ENCODE data around the gene PCDH1. TPM values are rescaled to one million over a fixed set of nuclear protein-coding genes. Genes with fewer than 3 reads are reported as not detected.

The PCDH1 gene
- total RNA-seq, 1 experiment from 2014 or later: 127 TPM

DNA sequence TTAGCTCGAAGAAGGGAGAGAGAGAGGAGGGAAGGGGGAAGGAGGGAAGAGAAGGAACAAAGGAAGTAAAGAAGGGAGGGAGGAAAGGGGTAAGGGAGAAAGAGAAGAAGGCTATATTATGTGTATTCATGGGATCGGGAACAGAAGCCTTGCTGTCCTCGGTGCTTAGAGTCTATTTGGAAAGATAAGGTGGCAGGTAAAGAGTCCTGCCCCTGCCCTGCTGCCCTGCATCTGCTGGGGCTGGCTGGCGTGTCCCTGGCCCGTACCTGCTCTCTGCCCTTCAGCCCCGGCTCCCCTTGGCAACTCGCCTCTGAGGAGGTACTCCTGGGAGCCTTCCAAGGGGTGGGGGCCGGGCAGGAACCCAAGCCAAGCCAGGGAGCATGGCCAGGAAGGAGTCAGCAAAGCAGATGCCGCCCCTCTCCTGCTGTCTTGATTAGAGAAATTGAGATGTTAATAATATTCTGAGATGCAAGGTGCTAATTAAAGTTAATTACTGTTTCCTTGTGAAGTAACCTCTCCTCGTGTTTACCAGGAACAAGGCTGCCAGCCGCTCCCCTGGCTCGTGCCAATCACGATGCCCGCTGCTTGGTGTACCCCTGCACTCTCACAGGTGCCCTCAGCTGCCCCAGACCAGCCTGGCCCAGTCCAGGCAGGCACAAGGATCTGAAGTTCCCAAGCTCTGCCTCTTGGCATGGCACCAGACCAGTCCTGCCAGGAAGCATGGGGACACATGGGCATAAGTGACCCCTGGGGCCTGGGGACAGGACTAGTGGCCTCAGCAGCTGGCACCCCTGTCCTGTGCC, 36.6 kb downstream of the PCDH1 start:
- Histone ChIP-seq H2BK5ac (ENCODE audit: insufficient read length, low read length) (no peak overlapping the region), H2BK15ac (ENCODE audit: low read depth, low read length) (no peak overlapping the region), H3K9me3 (ENCODE audit: control insufficient read depth, low read depth, low read length) (no peaks in the 10 kb centered on the region), H4K8ac (replicated peaks; ENCODE audit: insufficient read length, low read depth, low read length) (no peak overlapping the region), H3K18ac (ENCODE audit: insufficient read length, low read depth, low read length) (peak overlapping the region; percentile 21), H2BK20ac (ENCODE audit: low read depth, low read length, poor library complexity, severe bottlenecking) (no peak overlapping the region), H3K14ac (ENCODE audit: insufficient read depth, low read length) (peak overlapping the region; percentile 16; the same call in 1 of the 2 replicates), H3K4me1 (ENCODE audit: insufficient read depth, low read length) (peaks cover 51% of the 10 kb centered on the region), H3K9ac (ENCODE audit: extremely low read depth, insufficient read length, low read length) (no peak overlapping the region), H3K79me1 (ENCODE audit: insufficient read depth, low read depth, low read length, poor library complexity, severe bottlenecking) (no peaks in the 10 kb centered on the region), H4K20me1 (ENCODE audit: control insufficient read depth, insufficient read depth, insufficient read length) (no peaks in the 10 kb centered on the region), H3K79me2 (ENCODE audit: insufficient read depth, low read length) (no peaks in the 10 kb centered on the region), H2BK12ac (ENCODE audit: insufficient read length, low read depth, low read length) (peak overlapping the region; percentile 6), H4K91ac (ENCODE audit: insufficient read length, low read depth, low read length) (peak overlapping the region; percentile 8), H3K27ac (ENCODE audit: insufficient read length, low read depth, low read length) (no peak overlapping the region), H3K4me2 (ENCODE audit: insufficient read depth, insufficient read length, low read length) (no peak overlapping the region), H3K27me3 (ENCODE audit: insufficient read depth, low read length) (no peaks in the 10 kb centered on the region), H4K5ac (ENCODE audit: insufficient read length, low read depth, low read length) (no peak overlapping the region), H3K23ac (ENCODE audit: insufficient read length, low read depth, low read length) (no peak overlapping the region), H3K4ac (ENCODE audit: low read depth, low read length) (no peak overlapping the region), H2AK5ac (ENCODE audit: insufficient read length, low read length) (no peak overlapping the region), H3T11ph (ENCODE audit: low read length) (no peak overlapping the region), H3K56ac (ENCODE audit: insufficient read length, low read depth, low read length) (no peak overlapping the region), H2BK120ac (ENCODE audit: low read depth, low read length, poor library complexity, severe bottlenecking) (no peak overlapping the region), H2AFZ (ENCODE audit: low read length) (no peak overlapping the region), H3K23me2 (ENCODE audit: insufficient read length, low read depth, low read length, poor library complexity, severe bottlenecking) (no peaks in the 10 kb centered on the region)
- Mint-ChIP-seq H3K27ac (peak overlapping the region; percentile 83 to 100 (median 100)), H3K36me3 (ENCODE audit: insufficient read depth in 1 of 3, low read depth in 3 of 3) (no peaks in the 10 kb centered on the region), H3K9me3 (no peaks in the 10 kb centered on the region), H3K4me1 (peaks cover 94 to 98% of the 10 kb centered on the region in 2 experiments), H3K27me3 (ENCODE audit: low read depth) (no peaks in the 10 kb centered on the region), H3K4me3 (peak overlapping the region in 1 of 2 experiments; percentile 6; a peak in 1 of 5 replicates)
- no CpG with 5 or more reads among the region's 14 CpGs for WGBS (ENCODE audit: extremely low coverage, insufficient read length, low lambda C conversion rate)
- DNase-seq: no peak
- TF ChIP-seq, protein P1, sequence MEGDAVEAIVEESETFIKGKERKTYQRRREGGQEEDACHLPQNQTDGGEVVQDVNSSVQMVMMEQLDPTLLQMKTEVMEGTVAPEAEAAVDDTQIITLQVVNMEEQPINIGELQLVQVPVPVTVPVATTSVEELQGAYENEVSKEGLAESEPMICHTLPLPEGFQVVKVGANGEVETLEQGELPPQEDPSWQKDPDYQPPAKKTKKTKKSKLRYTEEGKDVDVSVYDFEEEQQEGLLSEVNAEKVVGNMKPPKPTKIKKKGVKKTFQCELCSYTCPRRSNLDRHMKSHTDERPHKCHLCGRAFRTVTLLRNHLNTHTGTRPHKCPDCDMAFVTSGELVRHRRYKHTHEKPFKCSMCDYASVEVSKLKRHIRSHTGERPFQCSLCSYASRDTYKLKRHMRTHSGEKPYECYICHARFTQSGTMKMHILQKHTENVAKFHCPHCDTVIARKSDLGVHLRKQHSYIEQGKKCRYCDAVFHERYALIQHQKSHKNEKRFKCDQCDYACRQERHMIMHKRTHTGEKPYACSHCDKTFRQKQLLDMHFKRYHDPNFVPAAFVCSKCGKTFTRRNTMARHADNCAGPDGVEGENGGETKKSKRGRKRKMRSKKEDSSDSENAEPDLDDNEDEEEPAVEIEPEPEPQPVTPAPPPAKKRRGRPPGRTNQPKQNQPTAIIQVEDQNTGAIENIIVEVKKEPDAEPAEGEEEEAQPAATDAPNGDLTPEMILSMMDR (conservative IDR thresholded peaks at IDR 0.05): no peak

Data from H9 (cell line).